ENCODE data around the gene MIEF1.

Gene MIEF1

GRCh38 chr22:39454385-39454871 lies 47.7 kb upstream of the MIEF1 start:
- peak overlapping the region; percentile 44; the same call in 1 of the 2 replicates for H3K9ac ChIP-seq (ENCODE audit: low read length)
- H3F3A ChIP-seq (ENCODE audit: insufficient read depth, low read length) = no peaks in the 10 kb centered on the region

GRCh38 chr22:39456522-39457197 lies 45.4 kb upstream of the MIEF1 start, which contains the start of gene MGAT3:
Gene MGAT3 (plus strand): TSS chr22:39457012. CDS start chr22:39487348, 30,336 bp downstream.
- no peak within 1 kb of the TSS for H2AFZ ChIP-seq (ENCODE audit: low read length)
- peak within 1 kb of the TSS; percentile 93 for H3K4me2 ChIP-seq (ENCODE audit: low read length)
- no peaks in the 10 kb centered on the region for H3K9me2 ChIP-seq (ENCODE audit: low read depth, low read length)
- TF ChIP-seq EZH2 (IDR thresholded peaks at IDR 0.05; ENCODE audit: borderline replicate concordance, low read length) (no peak), CTCF (IDR thresholded peaks at IDR 0.05; ENCODE audit: low read length) (no peak)
- peak within 1 kb of the TSS; percentile 65 for H3K4me3 ChIP-seq (ENCODE audit: low read depth, low read length, poor library complexity, severe bottlenecking)
- peak within 1 kb of the TSS; percentile 99 for H3K27ac ChIP-seq (ENCODE audit: low read depth, low read length, poor library complexity, severe bottlenecking)
- peaks cover 64% of the 10 kb centered on the region for H3K36me3 ChIP-seq (ENCODE audit: insufficient read depth, low read length)
- no peaks in the 10 kb centered on the region for H3K9me3 ChIP-seq (ENCODE audit: low read length)
- H3K27me3 ChIP-seq (ENCODE audit: insufficient read depth, low read length) = no peaks in the 10 kb centered on the region
- peaks cover 4% of the 10 kb centered on the region for H3F3A ChIP-seq (ENCODE audit: insufficient read depth, low read length)
- peaks cover 58% of the 10 kb centered on the region for H3K79me2 ChIP-seq (ENCODE audit: insufficient read depth, low read length)
- H3K4me1 ChIP-seq (ENCODE audit: insufficient read depth, low read length, severe bottlenecking) = peaks cover 88% of the 10 kb centered on the region
- no peaks in the 10 kb centered on the region for H4K20me1 ChIP-seq (ENCODE audit: insufficient read depth, low read length)
- peak within 1 kb of the TSS; percentile 85 for H3K9ac ChIP-seq (ENCODE audit: low read length)

More at GRCh38 chr22:39454385-39454871, 47.7 kb upstream of the MIEF1 start:
- H3K27me3 ChIP-seq (ENCODE audit: insufficient read depth, low read length) = no peaks in the 10 kb centered on the region
- no peaks in the 10 kb centered on the region for H4K20me1 ChIP-seq (ENCODE audit: insufficient read depth, low read length)
- H3K36me3 ChIP-seq (ENCODE audit: insufficient read depth, low read length) = peaks cover 66% of the 10 kb centered on the region
- H2AFZ ChIP-seq (ENCODE audit: low read length) = no peak overlapping the region
- H3K4me2 ChIP-seq (ENCODE audit: low read length) = peak overlapping the region; percentile 59
- peaks cover 88% of the 10 kb centered on the region for H3K4me1 ChIP-seq (ENCODE audit: insufficient read depth, low read length, severe bottlenecking)
- H3K9me2 ChIP-seq (ENCODE audit: low read depth, low read length) = no peaks in the 10 kb centered on the region
- H3K27ac ChIP-seq (ENCODE audit: low read depth, low read length, poor library complexity, severe bottlenecking) = peak overlapping the region; percentile 99
- no peak for TF ChIP-seq CTCF (IDR thresholded peaks at IDR 0.05; ENCODE audit: low read length)
- TF ChIP-seq EZH2 (IDR thresholded peaks at IDR 0.05; ENCODE audit: borderline replicate concordance, low read length) = no peak
- peak overlapping the region; percentile 42 for H3K4me3 ChIP-seq (ENCODE audit: low read depth, low read length, poor library complexity, severe bottlenecking)
- H3K9me3 ChIP-seq (ENCODE audit: low read length) = no peaks in the 10 kb centered on the region
- H3K79me2 ChIP-seq (ENCODE audit: insufficient read depth, low read length) = peaks cover 61% of the 10 kb centered on the region

GRCh38 chr22:39457198-39457555 lies 44.9 kb upstream of the MIEF1 start:
- Histone ChIP-seq H3F3A (ENCODE audit: insufficient read depth, low read length) (peaks cover 4% of the 10 kb centered on the region), H3K27me3 (ENCODE audit: insufficient read depth, low read length) (no peaks in the 10 kb centered on the region), H3K4me3 (ENCODE audit: low read depth, low read length, poor library complexity, severe bottlenecking) (peak overlapping the region; percentile 65), H3K9me3 (ENCODE audit: low read length) (no peaks in the 10 kb centered on the region), H3K36me3 (ENCODE audit: insufficient read depth, low read length) (peaks cover 68% of the 10 kb centered on the region), H3K4me2 (ENCODE audit: low read length) (peak overlapping the region; percentile 93; the same call in 1 of the 2 replicates), H2AFZ (ENCODE audit: low read length) (no peak overlapping the region), H3K9me2 (ENCODE audit: low read depth, low read length) (no peaks in the 10 kb centered on the region), H4K20me1 (ENCODE audit: insufficient read depth, low read length) (no peaks in the 10 kb centered on the region), H3K9ac (ENCODE audit: low read length) (peak overlapping the region; percentile 85), H3K27ac (ENCODE audit: low read depth, low read length, poor library complexity, severe bottlenecking) (no peak overlapping the region), H3K79me2 (ENCODE audit: insufficient read depth, low read length) (peaks cover 57% of the 10 kb centered on the region), H3K4me1 (ENCODE audit: insufficient read depth, low read length, severe bottlenecking) (peaks cover 88% of the 10 kb centered on the region)
- TF ChIP-seq EZH2 (IDR thresholded peaks at IDR 0.05; ENCODE audit: borderline replicate concordance, low read length) (no peak), CTCF (IDR thresholded peaks at IDR 0.05; ENCODE audit: low read length) (no peak)

All from OCI-LY1 (cell line).